Lower leg skin (tissue), 4 donors: ENCODE data around the gene ZNF385B. TPM values are rescaled to one million over a fixed set of nuclear protein-coding genes. Genes with fewer than 3 reads are reported as not detected.

Experiments used
- DNase-seq, 2 donors: peaks; one replicate each; pipeline ENCODE4 v3.0.0-alpha.2; 2019; ENCODE audit warnings: low spot score in 2 of 2
- H3K4me3 ChIP-seq: fragments of 200-600 bp; sonication (generic); 2 replicates; pipeline ENCODE4 v1.5.1; 2017; ENCODE audit warnings: mild to moderate bottlenecking, low read depth; ENCODE audit not compliant: poor library complexity, severe bottlenecking
- CTCF ChIP-seq, 3 donors: fragments of 450-650 bp; IDR thresholded peaks; one replicate each; pipeline ENCODE4 v1.5.1; 2016; ENCODE audit warnings: antibody characterized with exemption in 3 of 3, mild to moderate bottlenecking in 3 of 3, moderate library complexity in 2 of 3
- POLR2A ChIP-seq, 2 donors: fragments of 450-650 bp; IDR thresholded peaks; one replicate each; pipeline ENCODE4 v1.6.1; 2016 to 2017; ENCODE audit warnings: antibody characterized with exemption in 2 of 2, mild to moderate bottlenecking in 1 of 2, moderate library complexity in 1 of 2
- WGBS, 2 donors: methylation state at CpG; one replicate each; pipeline ENCODE4 v1.1.5; 2018; 5-methylcytosine and 5-hydroxymethylcytosine counted together
- intact Hi-C: fragments of 100-400 bp; cut with DNase I; formaldehyde crosslinking; loops from one replicate; pipeline ENCODE4 v1.15.0; 2023; ENCODE audit warnings: low total_unique reads
- total RNA-seq, 4 donors: library from RNA; depleted of rRNA; stranded (reverse); fragments of >200 nt; gene quantifications; one replicate each; pipeline ENCODE4 v1.1.0, GENCODE V29; 2016

The ZNF385B gene
- total RNA-seq, 4 donors from 2014 or later, result 0.97 to 1.4 TPM; not detected in 2

- intact Hi-C loops, result no loop called here
- H3K4me3 ChIP-seq, result no peak overlapping the region
- WGBS, 2 donors, result 60 to 72% methylated on average over 2 of the region's 2 CpGs
- no peak for DNase-seq
- TF ChIP-seq POLR2A (IDR thresholded peaks at IDR 0.05) (no peak), CTCF (IDR thresholded peaks at IDR 0.05) (no peak)
These were observed 183.5 kb downstream of the ZNF385B start for GRCh38 chr2:179677746-179678505.

- no peak for DNase-seq
- TF ChIP-seq POLR2A (IDR thresholded peaks at IDR 0.05), result no peak
- H3K4me3 ChIP-seq, result no peak overlapping the region
- WGBS, 2 donors, result 7% methylated on average over 3 of the region's 3 CpGs
- intact Hi-C loops, result no loop called here
These were observed 184.2 kb downstream of the ZNF385B start for GRCh38 chr2:179677077-179677688.

GRCh38 chr2:179675435-179675834 lies 186.0 kb downstream of the ZNF385B start:
- no peak for TF ChIP-seq CTCF (IDR thresholded peaks at IDR 0.05)
- TF ChIP-seq POLR2A (IDR thresholded peaks at IDR 0.05), result no peak
- no peak overlapping the region for H3K4me3 ChIP-seq
- intact Hi-C loops, result no loop called here
- 81 to 83% methylated on average over 3 of the region's 3 CpGs for WGBS, 2 donors
- DNase-seq, result no peak

GRCh38 chr2:179671043-179671981 lies 190.1 kb downstream of the ZNF385B start:
- intact Hi-C loops, result no loop called here
- H3K4me3 ChIP-seq, result no peak overlapping the region
- TF ChIP-seq POLR2A (IDR thresholded peaks at IDR 0.05) (no peak), CTCF (IDR thresholded peaks at IDR 0.05) (no peak)
- WGBS, 2 donors, result 71 to 72% methylated on average over 6 of the region's 6 CpGs
- peak in 1 of 2 donors; percentile 30 for DNase-seq

GRCh38 chr2:179669196-179669595 lies 192.2 kb downstream of the ZNF385B start:
- intact Hi-C loops, result no loop called here
- DNase-seq, result no peak
- WGBS, 2 donors, result 87 to 100% methylated on average over 2 of the region's 2 CpGs
- TF ChIP-seq POLR2A (IDR thresholded peaks at IDR 0.05) (no peak), CTCF (IDR thresholded peaks at IDR 0.05) (no peak)
- no peak overlapping the region for H3K4me3 ChIP-seq
